Thyroid gland (tissue), 4 donors: ENCODE measurements around the gene SCGB1C1. TPM values are rescaled to one million over a fixed set of nuclear protein-coding genes. Genes with fewer than 3 reads are reported as not detected.
"Not testable (repeated sequence)": the region's sequence is repeated elsewhere in the genome, so short reads cannot be mapped to it uniquely, and the experiment has no call there.

ENCODE experiments used
- DNase-seq, 2 donors: peaks; one replicate each; pipeline ENCODE4 v3.0.0-alpha.2; 2019
- H3K27ac ChIP-seq, 3 donors: fragments of 200-600 bp; sonication (generic); 1 replicate in 2 of 3; 2 replicates in 1 of 3; pipeline ENCODE4 v1.5.1; 2016 to 2019; ENCODE audit warnings: mild to moderate bottlenecking in 1 of 3, moderate library complexity in 1 of 3
- H3K27me3 ChIP-seq: fragments of 200-600 bp; sonication (generic); one replicate; pipeline ENCODE4 v1.5.1; 2019
- H3K36me3 ChIP-seq, 2 donors: fragments of 200-600 bp; sonication (generic); one replicate each; pipeline ENCODE4 v1.5.1; 2016 to 2019
- H3K4me1 ChIP-seq, 2 donors: fragments of 200-600 bp; sonication (generic); one replicate each; pipeline ENCODE4 v1.5.1; 2017 to 2019
- H3K4me3 ChIP-seq, 3 donors: fragments of 200-600 bp; sonication (generic); replicated peaks in 1 of 3; 1 replicate in 2 of 3; 2 replicates in 1 of 3; pipeline ENCODE4 v1.5.1; 2016; ENCODE audit warnings: mild to moderate bottlenecking in 1 of 3
- H3K9me3 ChIP-seq: fragments of 200-600 bp; sonication (generic); one replicate; pipeline ENCODE4 v1.5.1; 2017
- CTCF ChIP-seq, 6 experiments: fragments of 200-600 bp in 3 of 6; fragments of 450-650 bp in 3 of 6; sonication (generic) in 3 of 6; IDR thresholded peaks; one replicate each; pipeline ENCODE4 v1.5.1; 2016 to 2019; ENCODE audit warnings: antibody characterized with exemption in 6 of 6, mild to moderate bottlenecking in 2 of 6, inconsistent platforms in 1 of 6, moderate library complexity in 1 of 6
- POLR2A ChIP-seq, 2 donors: fragments of 450-650 bp; IDR thresholded peaks; one replicate each; pipeline ENCODE4 v1.6.1; 2017; ENCODE audit warnings: antibody characterized with exemption in 2 of 2, mild to moderate bottlenecking in 2 of 2, moderate library complexity in 1 of 2
- WGBS, 2 donors: methylation state at CpG; one replicate each; pipeline ENCODE4 v1.1.5; 2017; 5-methylcytosine and 5-hydroxymethylcytosine counted together
- intact Hi-C: fragments of 100-400 bp; cut with DNase I; formaldehyde crosslinking; loops from one replicate; pipeline ENCODE4 v1.15.1; 2023
- total RNA-seq, 4 donors: library from RNA; depleted of rRNA; stranded (reverse); fragments of >200 nt; gene quantifications; one replicate each; pipeline ENCODE4 v1.2.3, GENCODE V29; 2016

The SCGB1C1 gene
- total RNA-seq, 4 donors from 2014 or later, result not detected

DNA sequence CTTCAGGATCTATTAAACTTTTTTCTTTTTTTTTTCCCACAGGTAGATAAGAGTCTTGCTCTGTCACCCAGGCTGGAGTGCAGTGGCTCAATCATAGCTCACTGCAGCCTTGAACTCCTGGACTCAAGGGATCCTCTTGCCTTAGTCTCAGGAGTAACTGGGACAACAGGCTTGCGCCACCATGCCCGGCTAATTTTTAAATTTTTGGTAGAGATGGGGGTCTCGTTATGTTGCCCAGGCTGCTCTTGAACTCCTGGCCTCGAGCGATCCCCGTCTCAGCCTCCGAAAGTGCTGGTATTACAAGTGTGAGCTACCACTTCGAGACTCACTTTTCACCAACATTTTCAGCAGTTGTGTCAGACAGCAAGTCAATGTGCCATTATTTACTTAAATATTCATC, 42.3 kb downstream of the SCGB1C1 start:
- intact Hi-C loops, result loop anchor here (5.0 kb wide), 1 partner anchor 33 kb away; no protein-coding TSS in a partner anchor
- Histone ChIP-seq H3K4me1 (peaks cover 17 to 18% of the 10 kb centered on the region in 2 donors), H3K4me3 (no peak overlapping the region), H3K27me3 (no peaks in the 10 kb centered on the region), H3K27ac (no peak overlapping the region), H3K9me3 (no peaks in the 10 kb centered on the region), H3K36me3 (peaks cover 0 to 5% of the 10 kb centered on the region in 2 donors)
- 83 to 85% methylated on average over 8 of the region's 8 CpGs for WGBS, 2 donors
- DNase-seq, result no peak
- TF ChIP-seq CTCF (IDR thresholded peaks at IDR 0.05) (no peak), POLR2A (IDR thresholded peaks at IDR 0.05) (no peak)

- intact Hi-C loops, result loop anchor here (5.0 kb wide), 1 partner anchor 33 kb away; no protein-coding TSS in a partner anchor
- Histone ChIP-seq H3K4me3 (peak overlapping the region; percentile 61 to 93 (median 71)), H3K27me3 (no peaks in the 10 kb centered on the region), H3K9me3 (no peaks in the 10 kb centered on the region), H3K27ac (peak overlapping the region; percentile 70 to 96 (median 72)), H3K36me3 (peaks cover 0 to 5% of the 10 kb centered on the region in 2 donors), H3K4me1 (peaks cover 17 to 18% of the 10 kb centered on the region in 2 donors)
- TF ChIP-seq CTCF (IDR thresholded peaks at IDR 0.05), result no peak
- TF ChIP-seq POLR2A (IDR thresholded peaks at IDR 0.05), result no peak
- no peak for DNase-seq
- 6 to 7% methylated on average over 13 of the region's 13 CpGs for WGBS, 2 donors
Measured at GRCh38 chr11:235609-235996, 42.7 kb downstream of the SCGB1C1 start.

- H3K4me3 ChIP-seq, result peak within 1 kb of the TSS; percentile 73 to 93 (median 83)
- peaks cover 0 to 9% of the 10 kb centered on the region in 2 donors for H3K36me3 ChIP-seq
- 0 to 2% methylated on average over 19 to 22 of the region's 70 CpGs for WGBS, 2 donors
- TF ChIP-seq POLR2A (IDR thresholded peaks at IDR 0.05) (peak in 1 of 2 donors; percentile 72), CTCF (IDR thresholded peaks at IDR 0.05) (peak in 4 of 6 experiments; percentile 34 to 63 (median 41))
- H3K4me1 ChIP-seq, result peaks cover 17 to 18% of the 10 kb centered on the region in 2 donors
- H3K27me3 ChIP-seq, result no peaks in the 10 kb centered on the region
- peak within 1 kb of the TSS; percentile 96 to 99 (median 96) for H3K27ac ChIP-seq
- H3K9me3 ChIP-seq, result no peaks in the 10 kb centered on the region
- intact Hi-C loops, result loop anchor here (5.0 kb wide), 1 partner anchor 34 kb away; no protein-coding TSS in a partner anchor
- DNase-seq, result peak; percentile 83 to 86
Measured at GRCh38 chr11:235997-236773, 43.3 kb downstream of the SCGB1C1 start, which contains the start of gene SIRT3. Gene SIRT3, minus strand, starts transcription at chr11:236342. Its CDS starts 14 bp downstream, at chr11:236328.

DNA sequence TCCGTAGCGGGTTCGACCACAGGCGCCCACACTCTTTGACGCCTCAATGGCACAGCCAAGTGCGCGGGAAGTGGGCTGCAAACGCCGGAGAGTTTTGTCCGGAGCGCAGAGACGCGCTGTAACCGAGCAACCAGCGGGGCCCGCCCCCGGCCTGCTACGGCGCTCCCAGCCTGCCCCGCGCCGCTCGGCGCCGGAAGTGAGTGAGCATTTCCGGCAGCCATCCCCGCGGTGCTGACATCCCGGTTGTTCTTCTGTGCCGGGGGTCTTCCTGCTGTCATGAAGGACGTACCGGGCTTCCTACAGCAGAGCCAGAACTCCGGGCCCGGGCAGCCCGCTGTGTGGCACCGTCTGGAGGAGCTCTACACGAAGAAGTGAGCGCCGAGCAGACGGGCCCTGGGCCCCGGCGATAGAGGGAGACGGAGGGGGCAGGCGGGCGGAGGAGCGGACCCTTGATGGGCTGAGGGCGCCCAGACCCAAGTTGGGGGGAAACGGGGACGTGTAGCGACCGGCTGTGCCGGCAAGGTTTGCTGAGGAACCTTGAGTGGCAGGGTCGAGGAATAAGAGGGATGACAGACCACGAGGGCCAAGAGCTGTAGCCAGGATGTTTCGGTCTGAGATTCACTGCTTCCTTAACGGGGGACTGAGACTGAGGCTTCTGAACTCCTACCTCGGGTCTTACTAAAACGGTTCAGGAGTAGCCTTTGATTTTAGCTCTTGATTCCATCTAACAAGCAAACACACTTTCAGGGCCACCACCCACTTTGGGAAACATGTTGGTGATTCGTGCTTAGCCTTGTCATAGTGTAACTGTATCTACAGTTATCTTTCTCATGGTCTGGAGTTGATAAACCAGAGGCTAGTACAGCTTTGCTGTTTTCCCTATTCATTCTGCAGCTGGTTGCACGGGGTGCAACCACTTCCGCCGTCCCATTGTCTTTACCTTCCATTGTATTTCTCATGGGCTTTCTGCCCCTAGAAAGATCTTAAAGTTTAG, 44.2 kb downstream of the SCGB1C1 start, which contains the start of gene PSMD13:
TSS of gene PSMD13 (plus strand) at position 203 of the 994 bp plus-strand sequence. CDS start at position 277, 74 bp downstream.
- WGBS, 2 donors, result 2 to 8% methylated on average over 13 to 56 of the region's 62 CpGs
- DNase-seq, result peak; percentile 86 to 87
- Histone ChIP-seq H3K27ac (peak within 1 kb of the TSS; percentile 96 to 99 (median 96)), H3K36me3 (peaks cover 0 to 9% of the 10 kb centered on the region in 2 donors), H3K4me1 (peaks cover 17 to 18% of the 10 kb centered on the region in 2 donors), H3K27me3 (no peaks in the 10 kb centered on the region), H3K4me3 (peak within 1 kb of the TSS; percentile 73 to 93 (median 83)), H3K9me3 (no peaks in the 10 kb centered on the region)
- intact Hi-C loops, result loop anchor here (5.0 kb wide), 1 partner anchor 35 kb away; no protein-coding TSS in a partner anchor
- TF ChIP-seq POLR2A (IDR thresholded peaks at IDR 0.05) (peak in 1 of 2 donors; percentile 74), CTCF (IDR thresholded peaks at IDR 0.05) (no peak)

- not testable (repeated sequence) for DNase-seq, H3K27me3 ChIP-seq, H3K9me3 ChIP-seq, H3K4me3 ChIP-seq, H3K27ac ChIP-seq
- peaks cover 11 to 13% of the 10 kb centered on the region in 2 donors for H3K36me3 ChIP-seq
- intact Hi-C loops, result loop anchor here (5.0 kb wide), 1 partner anchor 36 kb away; no protein-coding TSS in a partner anchor
- H3K4me1 ChIP-seq, result peaks cover 17 to 18% of the 10 kb centered on the region in 2 donors
- 90 to 91% methylated on average over 7 of the region's 7 CpGs for WGBS, 2 donors
Measured at GRCh38 chr11:238346-238745, 45.5 kb downstream of the SCGB1C1 start.
